Natural killer cell treated with Interleukin-12 subunit alpha and Interleukin-12 subunit beta and Interleukin-15 and Interleukin-18, amount 100 ng/mL, for 72 hours (primary cell): Measurements from ENCODE around the gene KIAA1586. TPM values are rescaled to one million over a fixed set of nuclear protein-coding genes. Genes with fewer than 3 reads are reported as not detected.

Source experiments
- ATAC-seq, 2 donors: fragments of 150-1000 bp; cut with Tn5 transposase in 1 of 2; sonication (Bioruptor Pico), chemical (Tn5 transposase) in 1 of 2; 2 replicates each; pipeline ENCODE4 v1.10.0; 2021
- DNase-seq: peaks from one replicate; pipeline ENCODE4 v3.0.0; 2022; ENCODE audit warnings: low spot score
- H3K27ac Mint-ChIP-seq, 2 donors: 1 replicate in 1 of 2; 2 replicates in 1 of 2; pipeline ENCODE4 v1.8.0; 2022; ENCODE audit warnings: mixed read lengths in 2 of 2, mild to moderate bottlenecking in 1 of 2, moderate library complexity in 1 of 2
- H3K27me3 Mint-ChIP-seq, 2 donors: 1 replicate in 1 of 2; 2 replicates in 1 of 2; pipeline ENCODE4 v1.8.0; 2022; ENCODE audit warnings: mixed read lengths in 2 of 2
- H3K36me3 Mint-ChIP-seq: one replicate; pipeline ENCODE4 v1.8.0; 2022; ENCODE audit warnings: mixed read lengths
- H3K4me1 Mint-ChIP-seq, 2 donors: 1 replicate in 1 of 2; 2 replicates in 1 of 2; pipeline ENCODE4 v1.8.0; 2022; ENCODE audit warnings: low read depth in 2 of 2, mixed read lengths in 2 of 2, mild to moderate bottlenecking in 1 of 2
- H3K4me3 Mint-ChIP-seq: one replicate; pipeline ENCODE4 v1.8.0; 2022; ENCODE audit warnings: mixed read lengths
- H3K9me3 Mint-ChIP-seq: 2 replicates; pipeline ENCODE4 v1.8.0; 2022; ENCODE audit warnings: mixed read lengths
- total RNA-seq, 2 donors: library from RNA; stranded (reverse); gene quantifications; one replicate each; pipeline ENCODE4 v1.2.3, GENCODE V29; 2022

Gene KIAA1586
- total RNA-seq, 2 donors from 2014 or later, result 11.4 to 16.8 TPM

DNA sequence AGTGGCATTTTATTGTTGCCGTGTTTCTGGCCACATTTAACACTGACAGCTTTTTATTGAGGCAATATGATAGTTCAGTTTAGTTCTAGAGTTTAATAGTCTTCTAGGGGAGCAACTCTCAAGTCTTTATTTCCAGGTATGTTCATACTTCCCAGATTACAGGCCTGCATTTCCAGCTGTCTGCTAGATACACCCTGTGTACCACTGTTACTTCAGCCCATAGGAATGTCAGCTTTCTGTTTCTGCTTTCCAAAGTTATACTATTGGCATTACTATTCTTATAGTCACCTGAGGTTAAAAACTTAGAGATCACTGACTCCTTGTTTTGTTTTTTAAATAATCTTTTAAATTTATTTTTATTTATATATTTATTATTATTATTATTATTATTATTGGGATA is 51.1 kb downstream of the KIAA1586 start:
- Mint-ChIP-seq H3K36me3 (peaks cover 50% of the 10 kb centered on the region), H3K4me1 (peaks cover 21 to 30% of the 10 kb centered on the region in 2 donors)
- no peak for DNase-seq

GRCh38 chr6:57102976-57103375 is 56.5 kb downstream of the KIAA1586 start:
- Mint-ChIP-seq H3K9me3 (no peaks in the 10 kb centered on the region), H3K36me3 (peaks cover 49% of the 10 kb centered on the region), H3K4me1 (peaks cover 7 to 21% of the 10 kb centered on the region in 2 donors), H3K4me3 (no peak overlapping the region), H3K27me3 (no peaks in the 10 kb centered on the region), H3K27ac (no peak overlapping the region)
- DNase-seq, result no peak
- no peak for ATAC-seq

More for the DNA sequence above, 51.1 kb downstream of the KIAA1586 start:
- H3K27me3 Mint-ChIP-seq, result no peaks in the 10 kb centered on the region
- H3K9me3 Mint-ChIP-seq, result no peaks in the 10 kb centered on the region
- peak overlapping the region in 1 of 2 donors; percentile 69 for H3K27ac Mint-ChIP-seq
- no peak for ATAC-seq
- no peak overlapping the region for H3K4me3 Mint-ChIP-seq

DNA sequence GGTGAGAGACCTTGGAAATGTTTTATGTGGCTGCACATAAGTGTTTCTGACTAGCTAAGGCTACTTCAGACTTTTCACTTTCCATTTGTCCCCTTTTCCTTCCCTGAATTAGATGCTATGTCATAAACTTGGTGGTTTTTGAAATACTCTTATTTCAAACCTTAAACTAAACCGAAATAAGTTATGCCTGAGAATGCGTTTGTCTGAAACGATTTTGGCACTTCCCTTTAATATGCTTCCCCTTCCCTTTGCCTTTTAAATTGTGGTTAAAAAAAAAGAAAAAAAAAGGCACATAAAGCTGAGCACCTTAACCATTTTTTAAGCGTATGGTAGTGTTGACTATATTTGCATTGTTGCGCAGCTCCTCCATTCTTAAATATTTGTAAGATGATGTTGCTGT is 57.8 kb downstream of the KIAA1586 start:
- no peaks in the 10 kb centered on the region for H3K27me3 Mint-ChIP-seq
- ATAC-seq (no peak), DNase-seq (no peak)
- no peak overlapping the region for H3K27ac Mint-ChIP-seq
- no peak overlapping the region for H3K4me3 Mint-ChIP-seq
- no peaks in the 10 kb centered on the region for H3K9me3 Mint-ChIP-seq
- peaks cover 9 to 20% of the 10 kb centered on the region in 2 donors for H3K4me1 Mint-ChIP-seq
- H3K36me3 Mint-ChIP-seq, result peaks cover 42% of the 10 kb centered on the region

Other genes with a start within 250 kb of the KIAA1586 start
- gene BEND6, start 91.6 kb upstream of the KIAA1586 start, total RNA-seq, result under 1 TPM in 1 of 2 donors, not detected in 1; 0.11 TPM
- 10 to 100 TPM; 53.8 to 81.2 TPM for gene ZNF451, start 43.5 kb downstream of the KIAA1586 start, total RNA-seq
- gene BAG2, start 125.6 kb downstream of the KIAA1586 start, total RNA-seq, result 1 to 10 TPM; 3.3 to 6.9 TPM
- gene RAB23, start 175.6 kb downstream of the KIAA1586 start, total RNA-seq, result 1 to 10 TPM; 1.7 to 2.7 TPM